DOHH2 (cell line): ENCODE measurements around the gene C22orf42.
"Not testable (repeated sequence)": the region's sequence is repeated elsewhere in the genome, so short reads cannot be mapped to it uniquely, and the experiment has no call there.

Experiments used
- EZH2phosphoT487 ChIP-seq: fragments of 200-600 bp; sonication (generic); IDR thresholded peaks from 2 replicates; pipeline ENCODE4 v1.6.1; 2017; ENCODE audit warnings: borderline replicate concordance, mild to moderate bottlenecking, antibody characterized with exemption, low read length, moderate library complexity, mixed read lengths
- TF ChIP-seq, protein P1 (sequence below): fragments of 200-600 bp; sonication (generic); IDR thresholded peaks from one replicate; pipeline ENCODE4 v1.5.1; 2014; ENCODE audit warnings: antibody characterized with exemption, mild to moderate bottlenecking, low read depth, low read length; ENCODE audit not compliant: poor library complexity, severe bottlenecking

DNA sequence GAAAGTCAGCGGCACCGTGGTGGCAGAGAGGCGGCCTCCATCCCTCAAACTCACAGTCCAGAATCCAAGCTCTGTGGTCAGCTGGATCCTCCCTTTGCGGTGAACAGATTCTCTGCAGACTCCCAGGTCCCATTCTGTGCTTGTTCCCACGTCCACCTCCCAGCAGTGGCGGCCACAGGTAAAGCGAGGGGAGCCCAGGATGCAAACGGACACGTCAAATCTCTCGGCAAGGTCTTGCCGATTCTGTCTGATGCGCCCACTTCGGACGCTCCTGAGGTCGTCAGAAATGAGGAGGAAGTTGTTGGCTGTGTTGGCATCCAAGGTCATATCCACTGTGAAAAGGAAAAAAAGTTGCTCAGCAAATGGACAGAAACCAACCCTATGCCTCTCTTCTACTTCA, 31.9 kb upstream of the C22orf42 start:
- TF ChIP-seq, protein P1, sequence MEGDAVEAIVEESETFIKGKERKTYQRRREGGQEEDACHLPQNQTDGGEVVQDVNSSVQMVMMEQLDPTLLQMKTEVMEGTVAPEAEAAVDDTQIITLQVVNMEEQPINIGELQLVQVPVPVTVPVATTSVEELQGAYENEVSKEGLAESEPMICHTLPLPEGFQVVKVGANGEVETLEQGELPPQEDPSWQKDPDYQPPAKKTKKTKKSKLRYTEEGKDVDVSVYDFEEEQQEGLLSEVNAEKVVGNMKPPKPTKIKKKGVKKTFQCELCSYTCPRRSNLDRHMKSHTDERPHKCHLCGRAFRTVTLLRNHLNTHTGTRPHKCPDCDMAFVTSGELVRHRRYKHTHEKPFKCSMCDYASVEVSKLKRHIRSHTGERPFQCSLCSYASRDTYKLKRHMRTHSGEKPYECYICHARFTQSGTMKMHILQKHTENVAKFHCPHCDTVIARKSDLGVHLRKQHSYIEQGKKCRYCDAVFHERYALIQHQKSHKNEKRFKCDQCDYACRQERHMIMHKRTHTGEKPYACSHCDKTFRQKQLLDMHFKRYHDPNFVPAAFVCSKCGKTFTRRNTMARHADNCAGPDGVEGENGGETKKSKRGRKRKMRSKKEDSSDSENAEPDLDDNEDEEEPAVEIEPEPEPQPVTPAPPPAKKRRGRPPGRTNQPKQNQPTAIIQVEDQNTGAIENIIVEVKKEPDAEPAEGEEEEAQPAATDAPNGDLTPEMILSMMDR: not testable (repeated sequence)
- TF ChIP-seq EZH2phosphoT487: not testable (repeated sequence)
